Mesenteric fat pad (tissue), 1 donor: ENCODE results near the gene QRICH1. TPM values are rescaled to one million over a fixed set of nuclear protein-coding genes. Genes with fewer than 3 reads are reported as not detected.
"Not testable (repeated sequence)": the region's sequence is repeated elsewhere in the genome, so short reads cannot be mapped to it uniquely, and the experiment has no call there.

Source experiments
- DNase-seq: peaks from one replicate; pipeline ENCODE4 v3.0.0-alpha.2; 2020; ENCODE audit warnings: low spot score
- total RNA-seq: library from RNA; stranded (reverse); fragmentation: NEBNext Ultra II Directional; extraction: Animal tissue kit (Norgen Biotek cat#: 25700); gene quantifications from one replicate; pipeline ENCODE4 v1.2.1, GENCODE V29; 2021
- donor health status: DM: yes; HTN: yes; CAD: no.

Gene QRICH1
- total RNA-seq, 1 donor from 2014 or later: 96.9 TPM

GRCh38 chr3:49017971-49018706, 75.7 kb downstream of the QRICH1 start, which contains the start of gene DALRD3:
TSS of gene DALRD3 (minus strand) at chr3:49018580. CDS start at chr3:49018564, 16 bp downstream.
- no peak for DNase-seq

- no peak for DNase-seq
Observed at GRCh38 chr3:49017229-49017970, 76.5 kb downstream of the QRICH1 start.

GRCh38 chr3:49016414-49017228, 77.2 kb downstream of the QRICH1 start:
- DNase-seq: no peak

- no peak for DNase-seq
Observed at GRCh38 chr3:49015765-49016164, 78.1 kb downstream of the QRICH1 start.

- DNase-seq: no peak
Observed at GRCh38 chr3:49015072-49015471, 78.8 kb downstream of the QRICH1 start.

GRCh38 chr3:49013738-49014660, 79.9 kb downstream of the QRICH1 start:
- no peak for DNase-seq

GRCh38 chr3:49013113-49013737, 80.6 kb downstream of the QRICH1 start:
- no peak for DNase-seq

- no peak for DNase-seq
Observed at GRCh38 chr3:49012441-49013017, 81.3 kb downstream of the QRICH1 start.

GRCh38 chr3:49009396-49009795, 84.5 kb downstream of the QRICH1 start:
- no peak for DNase-seq

GRCh38 chr3:49008627-49009026, 85.2 kb downstream of the QRICH1 start:
- not testable (repeated sequence) for DNase-seq

GRCh38 chr3:49007771-49008528, 85.9 kb downstream of the QRICH1 start:
- DNase-seq: peak; percentile 96

GRCh38 chr3:49007068-49007770, 86.7 kb downstream of the QRICH1 start, which contains the start of gene WDR6:
TSS of gene WDR6 (plus strand) at chr3:49007391. CDS start at chr3:49007432, 41 bp downstream.
- DNase-seq: peak; percentile 99

GRCh38 chr3:49006408-49007067, 87.3 kb downstream of the QRICH1 start:
- DNase-seq: no peak

- DNase-seq: no peak
Observed at GRCh38 chr3:49005998-49006397, 87.9 kb downstream of the QRICH1 start.

GRCh38 chr3:49005303-49005680, 88.6 kb downstream of the QRICH1 start:
- no peak for DNase-seq

GRCh38 chr3:49004352-49005302, 89.2 kb downstream of the QRICH1 start:
- no peak for DNase-seq

- DNase-seq: no peak
Observed at GRCh38 chr3:49001155-49001554, 92.7 kb downstream of the QRICH1 start.
